HG03432 (cell line): ENCODE measurements around the gene QSER1.
"Not testable (repeated sequence)": the region's sequence is repeated elsewhere in the genome, so short reads cannot be mapped to it uniquely, and the experiment has no call there.

ENCODE experiments used
- ATAC-seq: cut with Tn5 transposase; IDR thresholded peaks from one replicate; pipeline ENCODE4 v1.9.1; 2021; ENCODE audit warnings: mild to moderate bottlenecking, moderate library complexity; ENCODE audit not compliant: unreplicated experiment

The QSER1 gene

DNA sequence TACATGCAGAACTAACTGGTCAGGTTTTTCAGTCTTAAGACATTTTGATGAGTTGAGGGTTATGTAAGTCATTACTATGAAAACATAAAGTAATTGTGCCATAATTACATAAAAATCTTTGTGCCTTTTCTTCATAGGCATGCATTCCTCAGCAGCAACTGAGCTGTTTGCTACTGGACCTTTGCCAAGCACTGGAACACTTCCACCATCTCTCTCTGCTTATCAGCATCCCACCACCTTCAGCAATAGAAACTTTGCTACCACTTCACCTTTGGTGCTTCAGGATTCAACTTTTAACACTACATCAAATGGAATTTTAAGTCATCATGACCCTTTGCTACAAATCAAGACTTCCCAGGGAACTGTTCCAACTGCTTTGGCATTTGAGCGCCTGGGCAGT is 39.0 kb downstream of the QSER1 start:
- no peak for ATAC-seq

GRCh38 chr11:32932196-32932595 is 39.6 kb downstream of the QSER1 start:
- ATAC-seq = no peak

GRCh38 chr11:32935462-32936029 is 42.9 kb downstream of the QSER1 start:
- ATAC-seq = no peak

DNA sequence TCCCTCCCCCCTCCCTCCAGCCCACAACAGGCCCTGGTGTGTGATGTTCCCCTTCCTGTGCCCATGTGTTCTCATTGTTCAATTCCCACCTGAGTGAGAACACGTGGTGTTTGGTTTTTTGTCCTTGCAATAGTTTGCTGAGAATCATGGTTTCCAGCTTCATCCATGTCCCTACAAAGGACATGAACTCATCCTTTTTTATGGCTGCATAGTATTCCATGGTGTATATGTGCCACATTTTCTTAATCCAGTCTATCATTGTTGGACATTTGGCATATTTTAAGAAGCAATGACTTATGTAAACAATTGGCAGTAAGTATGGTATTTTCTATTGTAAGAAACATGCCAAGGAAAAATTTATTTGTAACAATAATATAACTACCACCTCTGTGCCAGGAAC is 43.6 kb downstream of the QSER1 start:
- not testable (repeated sequence) for ATAC-seq

GRCh38 chr11:32937283-32937682 is 44.7 kb downstream of the QSER1 start:
- not testable (repeated sequence) for ATAC-seq

GRCh38 chr11:32939046-32939445 is 46.4 kb downstream of the QSER1 start:
- no peak for ATAC-seq

GRCh38 chr11:32939866-32940265 is 47.3 kb downstream of the QSER1 start:
- ATAC-seq = no peak

DNA sequence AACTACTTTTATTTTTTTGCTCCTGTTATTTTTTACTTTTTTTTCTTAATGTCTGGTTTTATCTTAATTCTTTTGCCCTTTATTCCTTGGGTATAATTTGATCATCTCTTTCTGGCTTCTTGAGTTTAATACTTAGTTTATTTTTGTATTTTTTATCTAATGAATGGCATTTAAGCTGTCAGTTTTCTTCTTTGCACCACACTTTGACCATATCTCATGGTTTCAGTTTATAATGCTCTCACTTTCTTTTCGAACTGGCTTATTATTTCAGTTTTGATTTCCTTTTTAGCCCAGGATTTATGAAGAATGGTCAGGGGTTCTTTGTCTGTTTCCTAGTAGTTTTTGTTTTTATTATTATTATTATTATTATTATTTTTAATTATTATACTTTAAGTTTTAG is 48.3 kb downstream of the QSER1 start:
- peak; percentile 64 for ATAC-seq

DNA sequence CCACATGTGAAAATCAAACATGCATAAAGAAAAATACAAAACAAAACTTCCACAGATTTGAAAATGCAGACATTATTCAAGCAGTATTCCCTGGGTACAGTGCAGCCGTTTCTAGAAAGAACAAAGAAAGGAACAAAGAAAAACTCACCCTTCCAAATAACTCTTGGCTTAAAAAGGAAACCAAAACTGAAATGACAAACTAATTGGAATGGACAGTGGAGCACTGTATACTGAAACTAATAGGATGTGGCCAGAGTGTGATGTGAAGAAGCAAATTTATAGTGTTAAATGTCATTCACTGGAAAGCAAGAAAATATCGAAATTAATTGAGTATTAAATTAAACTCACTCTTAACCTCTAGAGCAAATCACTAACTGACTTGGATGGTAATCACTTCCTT is 55.4 kb downstream of the QSER1 start:
- no peak for ATAC-seq

GRCh38 chr11:32949739-32950138 is 57.1 kb downstream of the QSER1 start:
- no peak for ATAC-seq

- ATAC-seq = no peak
Measured at GRCh38 chr11:32952421-32952820, 59.8 kb downstream of the QSER1 start.

- ATAC-seq = no peak
Measured at GRCh38 chr11:32953700-32954099, 61.1 kb downstream of the QSER1 start.

- no peak for ATAC-seq
Measured at GRCh38 chr11:32960553-32961164, 68.0 kb downstream of the QSER1 start.

DNA sequence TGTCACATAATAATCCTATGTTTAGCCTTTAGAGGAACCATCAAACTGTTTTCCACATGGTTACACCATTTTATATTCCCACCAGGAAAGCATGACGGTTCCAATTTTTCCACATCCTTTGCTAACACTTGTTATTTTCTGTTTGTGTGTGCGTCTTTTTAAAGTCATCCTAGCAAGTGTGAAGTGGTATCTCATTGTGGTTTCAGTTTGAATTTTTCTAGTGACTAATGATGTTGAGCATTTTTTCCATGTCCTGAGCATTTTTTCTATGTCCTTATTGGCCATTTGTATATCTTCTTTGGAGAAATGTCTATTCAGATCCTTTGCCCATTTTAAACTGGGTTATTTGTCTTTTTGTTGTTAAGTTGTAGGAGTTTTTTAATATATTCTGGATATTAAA is 69.4 kb downstream of the QSER1 start:
- no peak for ATAC-seq

DNA sequence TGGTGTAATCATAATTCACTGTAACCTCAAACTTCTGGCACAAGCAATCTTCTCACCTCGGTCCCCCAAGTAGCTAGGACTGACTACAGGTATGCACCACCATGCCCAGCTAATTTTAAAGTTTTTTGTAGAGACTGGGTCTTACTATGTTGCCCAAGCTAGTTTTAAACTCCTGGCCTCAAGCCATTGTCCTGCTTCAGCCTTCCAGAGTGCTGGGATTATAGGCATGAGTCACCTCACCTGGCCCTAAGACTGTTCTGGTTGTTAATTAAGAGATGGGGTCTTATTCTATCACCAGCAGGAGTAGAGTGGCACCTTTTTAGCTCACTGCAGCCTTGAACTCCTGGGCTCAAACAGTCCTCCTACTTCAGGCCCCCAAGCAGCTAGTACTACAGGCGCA is 71.1 kb downstream of the QSER1 start:
- ATAC-seq = no peak

- no peak for ATAC-seq
Measured at GRCh38 chr11:32968541-32968940, 75.9 kb downstream of the QSER1 start.

GRCh38 chr11:32972233-32972632 is 79.6 kb downstream of the QSER1 start:
- not testable (repeated sequence) for ATAC-seq

- no peak for ATAC-seq
Measured at GRCh38 chr11:32972781-32973180, 80.2 kb downstream of the QSER1 start.

- ATAC-seq = no peak
Measured at GRCh38 chr11:32982626-32983025, 90.0 kb downstream of the QSER1 start.

DNA sequence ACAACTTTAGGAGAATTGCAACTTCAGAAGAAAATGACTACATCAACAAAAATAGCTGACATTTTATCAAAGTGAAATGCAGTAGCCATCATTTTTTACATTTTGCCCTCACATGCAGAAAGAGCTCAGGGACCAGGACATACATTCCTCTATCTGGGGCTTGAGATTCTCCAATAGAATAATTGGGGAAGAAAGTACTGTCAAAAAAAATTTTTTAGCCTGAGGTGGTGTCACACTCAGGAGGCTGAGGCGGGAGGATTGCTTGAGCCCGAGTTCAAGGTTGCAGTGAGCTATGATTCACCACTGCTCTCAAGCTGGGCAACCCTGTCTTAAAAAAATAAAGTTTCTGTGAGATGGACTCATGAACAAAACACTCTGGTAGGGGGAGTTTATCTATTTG is 90.9 kb downstream of the QSER1 start:
- no peak for ATAC-seq

DNA sequence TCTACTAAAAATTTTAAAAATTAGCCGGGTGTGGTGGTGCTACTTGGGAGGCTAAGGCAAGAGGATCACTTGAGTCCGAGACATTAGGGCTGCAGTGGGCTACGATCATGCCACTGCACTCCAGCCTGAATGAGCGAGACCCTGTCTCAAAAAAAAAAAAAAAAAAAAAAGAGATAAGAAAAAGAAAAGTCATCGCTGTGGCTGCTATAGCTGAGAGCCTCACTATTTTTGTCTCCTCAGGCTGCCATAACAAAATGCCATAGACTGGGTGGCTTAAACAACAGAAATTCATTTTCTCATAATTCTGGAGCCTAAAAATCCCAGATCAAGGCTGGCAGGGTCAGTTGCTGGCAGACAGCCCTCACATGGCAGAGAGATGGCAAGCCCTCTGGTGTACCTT is 93.0 kb downstream of the QSER1 start:
- ATAC-seq = no peak

DNA sequence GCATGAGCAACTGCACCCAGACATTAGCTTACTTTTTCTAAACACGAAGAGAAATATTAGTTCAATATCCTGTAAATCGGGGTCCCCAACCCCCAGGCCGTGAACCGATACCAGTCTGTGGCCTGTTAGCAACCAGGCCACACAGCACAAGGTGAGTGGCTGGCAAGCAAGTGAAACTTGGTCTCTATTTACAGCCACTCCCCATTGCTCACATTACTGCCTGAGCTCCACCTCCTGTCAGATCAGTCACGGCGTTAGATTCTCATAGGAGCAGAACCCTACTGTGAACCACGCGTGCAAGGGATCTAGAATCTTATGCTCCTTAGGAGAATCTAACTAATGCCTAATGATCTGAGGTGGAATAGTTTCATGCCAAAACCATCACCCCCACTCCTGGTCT is 95.2 kb downstream of the QSER1 start:
- ATAC-seq = no peak

GRCh38 chr11:32990481-32990880 is 97.9 kb downstream of the QSER1 start:
- ATAC-seq = no peak
